Heart left ventricle (tissue), 16 donors: ENCODE results near the gene TYK2. TPM values are rescaled to one million over a fixed set of nuclear protein-coding genes. Genes with fewer than 3 reads are reported as not detected.
A peak's percentile ranks its signal among the peaks of the same experiment; 100 is the strongest.
"Not testable (repeated sequence)": the region's sequence is repeated elsewhere in the genome, so short reads cannot be mapped to it uniquely, and the experiment has no call there.

Source experiments
- ATAC-seq, 4 donors: fragments of 200-7000 bp; cut with Tn5 transposase; one replicate each; pipeline ENCODE4 v1.9.1; 2020 to 2022; ENCODE audit warnings: moderate library complexity in 4 of 4, mild to moderate bottlenecking in 3 of 4, moderate number of reproducible peaks in 1 of 4
- DNase-seq, 5 donors: peaks; one replicate each; pipeline ENCODE4 v3.0.0-alpha.2; 2020
- H3K27ac ChIP-seq, 12 donors: fragments of 200-600 bp; sonication (generic) in 4 of 12; one replicate each; pipeline versions ENCODE4 v1.5.0 to v1.8.0; 2016 to 2022; ENCODE audit warnings: mild to moderate bottlenecking in 2 of 12
- H3K27me3 ChIP-seq, 9 donors: fragments of 200-600 bp; sonication (generic) in 2 of 9; one replicate each; pipeline versions ENCODE4 v1.5.1 to v1.8.0; 2016 to 2022; ENCODE audit warnings: mild to moderate bottlenecking in 3 of 9
- H3K36me3 ChIP-seq, 9 donors: fragments of 200-600 bp; sonication (generic) in 2 of 9; one replicate each; pipeline versions ENCODE4 v1.5.0 to v1.8.0; 2018 to 2022; ENCODE audit warnings: mild to moderate bottlenecking in 2 of 9
- H3K4me1 ChIP-seq, 12 donors: fragments of 200-600 bp; sonication (generic) in 4 of 12; one replicate each; pipeline versions ENCODE4 v1.5.0 to v1.8.0; 2016 to 2022; ENCODE audit warnings: mild to moderate bottlenecking in 3 of 12
- H3K4me3 ChIP-seq, 12 donors: fragments of 200-600 bp; sonication (generic) in 4 of 12; one replicate each; pipeline versions ENCODE4 v1.5.0 to v1.8.0; 2017 to 2022; ENCODE audit warnings: mild to moderate bottlenecking in 9 of 12, moderate library complexity in 4 of 12
- H3K9me3 ChIP-seq, 12 donors: fragments of 200-600 bp; sonication (generic) in 4 of 12; one replicate each; pipeline versions ENCODE4 v1.5.0 to v1.8.0; 2016 to 2022; ENCODE audit warnings: mild to moderate bottlenecking in 1 of 12
- POLR2A ChIP-seq, 2 donors: fragments of 450-650 bp; IDR thresholded peaks; one replicate each; pipeline ENCODE4 v1.6.1; 2017; ENCODE audit warnings: antibody characterized with exemption in 2 of 2, mild to moderate bottlenecking in 2 of 2, moderate library complexity in 2 of 2
- WGBS, 4 donors: extraction: QIAGEN DNeasy Blood & Tissue Kit in 2 of 4; methylation state at CpG; one replicate each; pipeline versions ENCODE4 v1.1.5 to v1.1.7; 2013 to 2018; 5-methylcytosine and 5-hydroxymethylcytosine counted together
- intact Hi-C, 10 donors: fragments of 100-400 bp; cut with DNase I; formaldehyde crosslinking; loops; one replicate each; pipeline versions ENCODE4 v1.11.1 to v1.14.2; 2022
- polyA plus RNA-seq, 2 donors: library from polyadenylated mRNA; stranded (reverse); fragments of 200-250 nt; gene quantifications; one replicate each; pipeline ENCODE4 v1.2.3, GENCODE V29; 2013
- total RNA-seq, 9 donors: library from RNA; depleted of rRNA in 2 of 9; stranded (reverse); fragments of >200 nt in 2 of 9; fragmentation: NEBNext Ultra II Directional in 3 of 9; extraction: Animal tissue kit (Norgen Biotek cat#: 25700) in 3 of 9; gene quantifications; one replicate each; pipeline versions ENCODE4 v1.1.0 to v1.2.4, GENCODE V29; 2016 to 2023
- TF ChIP-seq, protein P1 (sequence below), 12 donors: fragments of 200-600 bp; sonication (generic) in 4 of 12; IDR thresholded peaks; one replicate each; pipeline versions ENCODE4 v1.5.0 to v1.8.0; 2018 to 2022; ENCODE audit warnings: antibody characterized with exemption in 12 of 12, mild to moderate bottlenecking in 5 of 12
- donor health status: ischemic (EF 13 %, LVEDD 7.1; RV severe dilation, severe dysfunction).
- donor health status: healthy with polysubstance abuse.
- donor health status: DM: no; HTN: yes; CAD: no.
- donor health status: DM: no; HTN: no; CAD: no.
- donor health status: ischemic (EF 25% LVEDD 6.9; RV normal size, moderate dysfunction).
- donor health status: ischemic (EF 25% LVEDD 5.7; RV mildly dilated, moderate dysfunction).
- donor health status: healthy.
- donor health status: DM: yes; HTN: yes; CAD: no.
- donor health status: ischemic (EF 35%, LVEDD 5.7; RV mildly dilated, moderate dysfunction).
- donor health status: nonischemic (EF 11% LVEDD 7.7; RV severe dilation, severe dysfunction).
- donor health status: DM: yes; HTN: yes; CAD: no.
- donor health status: PGD.
- donor health status: ischemic (EF 29% LVEDD 5.4; RV normal size, mild dysfunction).
- donor health status: nonischemic (EF 23%, LVEDD 6.1; RV moderate dilation, normal function).

Gene TYK2
- total and polyA plus RNA-seq, 11 donors: 37.7 to 100 (median 59.4) TPM

DNA sequence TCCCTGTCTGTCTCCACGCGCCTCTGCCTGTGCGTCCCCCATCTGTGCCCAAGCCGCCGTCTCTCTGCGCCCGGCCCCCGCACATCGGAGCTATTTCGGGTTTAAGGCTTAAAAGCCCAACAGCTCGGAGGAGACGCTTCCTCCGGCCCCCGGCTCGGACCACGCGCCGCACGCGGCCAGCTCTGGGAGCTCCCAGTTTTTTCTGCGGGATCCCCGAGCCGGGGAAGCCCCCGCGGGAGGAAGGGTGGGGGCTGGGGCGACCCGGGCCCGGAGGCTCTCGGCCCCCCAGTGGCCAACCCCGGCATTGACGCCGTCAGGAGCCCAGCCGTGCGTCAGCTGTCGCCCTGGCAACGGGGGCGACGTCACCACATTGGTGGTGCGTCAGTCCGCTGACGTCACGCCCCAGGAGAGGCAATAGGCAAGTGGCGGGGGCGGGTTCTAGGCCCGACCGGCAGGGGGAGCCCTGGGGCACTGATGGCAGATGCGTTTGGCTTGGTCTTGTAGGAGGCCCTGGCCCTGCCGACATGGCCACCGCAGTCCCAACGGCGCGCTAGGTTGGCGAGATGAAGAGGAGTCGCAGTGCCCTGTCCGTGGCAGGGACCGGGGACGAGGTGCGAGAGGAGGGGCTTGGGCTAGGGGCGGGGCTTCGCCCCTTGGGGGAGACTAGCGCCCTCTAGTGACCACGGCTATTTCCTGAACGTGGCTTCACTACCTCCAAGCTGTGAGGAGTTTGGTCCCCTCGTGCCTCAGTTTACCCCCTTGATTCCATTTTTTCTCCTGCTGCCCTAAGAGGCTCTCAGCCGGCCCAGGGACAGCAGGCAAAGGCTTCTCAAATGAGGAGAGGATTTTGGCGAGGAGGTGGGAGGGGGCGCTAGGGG lies 36.2 kb upstream of the TYK2 start:
- 2 to 4% (median 3%) methylated on average over 35 to 67 of the region's 67 CpGs for WGBS, 4 donors
- peak; percentile 62 to 88 (median 84) for ATAC-seq
- H3K36me3 ChIP-seq: no peaks in the 10 kb centered on the region
- H3K27ac ChIP-seq: peak overlapping the region in 6 of 12 donors; percentile 12 to 65 (median 44)
- H3K9me3 ChIP-seq: peaks cover 0 to 5% (median 0%) of the 10 kb centered on the region in 12 donors
- DNase-seq: peak; percentile 77 to 92 (median 83)
- peaks cover 32 to 57% (median 50%) of the 10 kb centered on the region in 9 donors for H3K27me3 ChIP-seq
- H3K4me3 ChIP-seq: peak overlapping the region; percentile 21 to 67 (median 52)
- intact Hi-C loops: loop anchor here in 2 of 10 donors (5.0 to 10.0 kb wide), 2 partner anchors 148 to 151 kb away; partner anchors contain the start of genes CDKN2D (in 2 of the 2) and KRI1 (in 2 of the 2)
- peaks cover 0 to 56% (median 35%) of the 10 kb centered on the region in 12 donors for H3K4me1 ChIP-seq
- TF ChIP-seq, protein P1, sequence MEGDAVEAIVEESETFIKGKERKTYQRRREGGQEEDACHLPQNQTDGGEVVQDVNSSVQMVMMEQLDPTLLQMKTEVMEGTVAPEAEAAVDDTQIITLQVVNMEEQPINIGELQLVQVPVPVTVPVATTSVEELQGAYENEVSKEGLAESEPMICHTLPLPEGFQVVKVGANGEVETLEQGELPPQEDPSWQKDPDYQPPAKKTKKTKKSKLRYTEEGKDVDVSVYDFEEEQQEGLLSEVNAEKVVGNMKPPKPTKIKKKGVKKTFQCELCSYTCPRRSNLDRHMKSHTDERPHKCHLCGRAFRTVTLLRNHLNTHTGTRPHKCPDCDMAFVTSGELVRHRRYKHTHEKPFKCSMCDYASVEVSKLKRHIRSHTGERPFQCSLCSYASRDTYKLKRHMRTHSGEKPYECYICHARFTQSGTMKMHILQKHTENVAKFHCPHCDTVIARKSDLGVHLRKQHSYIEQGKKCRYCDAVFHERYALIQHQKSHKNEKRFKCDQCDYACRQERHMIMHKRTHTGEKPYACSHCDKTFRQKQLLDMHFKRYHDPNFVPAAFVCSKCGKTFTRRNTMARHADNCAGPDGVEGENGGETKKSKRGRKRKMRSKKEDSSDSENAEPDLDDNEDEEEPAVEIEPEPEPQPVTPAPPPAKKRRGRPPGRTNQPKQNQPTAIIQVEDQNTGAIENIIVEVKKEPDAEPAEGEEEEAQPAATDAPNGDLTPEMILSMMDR (IDR thresholded peaks at IDR 0.05): peak; percentile 70 to 97 (median 86)
- no peak for TF ChIP-seq POLR2A (IDR thresholded peaks at IDR 0.05)

DNA sequence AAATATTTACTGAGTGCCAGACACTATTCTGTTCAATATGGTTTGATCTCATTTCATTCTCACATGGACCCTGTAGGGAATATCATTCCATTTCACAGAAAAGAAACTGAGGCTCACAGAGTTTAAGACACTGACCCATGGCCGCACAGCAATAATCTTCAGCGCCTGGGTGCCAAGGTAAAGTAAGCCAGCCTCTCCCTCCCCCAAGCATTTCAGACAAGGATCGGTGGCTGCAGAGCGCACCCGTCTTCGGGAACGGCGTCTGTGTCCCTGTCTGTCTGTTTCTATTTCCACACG lies 35.7 kb upstream of the TYK2 start:
- H3K4me3 ChIP-seq: peak overlapping the region; percentile 21 to 67 (median 52)
- intact Hi-C loops: loop anchor here in 2 of 10 donors (5.0 to 10.0 kb wide), 2 partner anchors 149 to 151 kb away; partner anchors contain the start of genes CDKN2D (in 2 of the 2) and KRI1 (in 2 of the 2)
- no peak for TF ChIP-seq POLR2A (IDR thresholded peaks at IDR 0.05)
- TF ChIP-seq, protein P1 (IDR thresholded peaks at IDR 0.05): no peak
- peaks cover 26 to 52% (median 44%) of the 10 kb centered on the region in 9 donors for H3K27me3 ChIP-seq
- no peaks in the 10 kb centered on the region for H3K36me3 ChIP-seq
- ATAC-seq: no peak
- WGBS, 4 donors: 3 to 6% (median 3%) methylated on average over 9 of the region's 9 CpGs
- peaks cover 0 to 5% (median 0%) of the 10 kb centered on the region in 12 donors for H3K9me3 ChIP-seq
- no peak for DNase-seq
- H3K4me1 ChIP-seq: peaks cover 0 to 52% (median 33%) of the 10 kb centered on the region in 12 donors
- H3K27ac ChIP-seq: peak overlapping the region in 7 of 12 donors; percentile 12 to 65 (median 47)

DNA sequence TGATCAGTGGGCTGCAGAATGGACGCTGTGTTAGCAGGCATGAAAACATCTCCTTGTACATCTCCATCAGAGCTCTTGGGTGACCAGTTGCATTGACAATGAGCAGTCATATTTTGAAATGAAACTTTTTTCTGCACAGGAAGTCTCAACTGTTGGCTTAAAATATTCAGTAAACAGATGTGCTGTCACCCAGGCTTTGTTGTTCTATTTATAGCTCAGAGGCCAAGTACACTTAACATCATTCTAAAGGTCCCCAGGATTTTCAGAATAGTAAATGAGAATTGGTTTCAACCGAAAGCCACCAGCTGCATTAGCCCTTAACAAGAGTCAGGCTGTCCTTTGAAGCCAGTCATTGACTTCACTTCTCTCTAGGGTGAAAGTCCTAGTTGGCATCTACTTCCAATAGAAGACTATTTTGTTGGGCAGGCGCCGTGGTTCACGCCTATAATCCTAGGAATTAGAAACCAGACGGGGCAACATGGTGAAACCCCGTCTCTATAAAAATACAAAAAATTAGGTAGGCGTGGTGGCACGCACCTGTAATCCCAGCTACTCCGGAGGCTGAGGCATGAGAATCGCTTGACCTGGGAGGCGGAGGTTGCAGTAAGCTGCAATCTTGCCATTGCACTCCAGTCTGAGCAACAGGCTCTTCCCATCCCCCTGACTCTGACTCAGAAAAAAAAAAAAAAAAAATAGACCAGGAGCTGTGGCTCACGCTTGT lies 32.0 kb upstream of the TYK2 start:
- no peak for TF ChIP-seq POLR2A (IDR thresholded peaks at IDR 0.05)
- TF ChIP-seq, protein P1 (IDR thresholded peaks at IDR 0.05): no peak
- DNase-seq (no peak), ATAC-seq (no peak)
- peaks cover 5 to 22% (median 8%) of the 10 kb centered on the region in 9 donors for H3K27me3 ChIP-seq
- H3K4me1 ChIP-seq: peaks cover 0 to 58% (median 17%) of the 10 kb centered on the region in 12 donors
- H3K4me3 ChIP-seq: no peak overlapping the region
- intact Hi-C loops: loop anchor here in 1 of 10 donors (10.0 kb wide), 1 partner anchor 152 kb away; the partner anchor contains the start of genes CDKN2D and KRI1
- no peaks in the 10 kb centered on the region for H3K36me3 ChIP-seq
- H3K9me3 ChIP-seq: peaks cover 0 to 5% (median 0%) of the 10 kb centered on the region in 12 donors
- 74 to 84% (median 79%) methylated on average over 13 of the region's 13 CpGs for WGBS, 4 donors
- H3K27ac ChIP-seq: peak overlapping the region in 3 of 12 donors; percentile 30 to 65 (median 39)

DNA sequence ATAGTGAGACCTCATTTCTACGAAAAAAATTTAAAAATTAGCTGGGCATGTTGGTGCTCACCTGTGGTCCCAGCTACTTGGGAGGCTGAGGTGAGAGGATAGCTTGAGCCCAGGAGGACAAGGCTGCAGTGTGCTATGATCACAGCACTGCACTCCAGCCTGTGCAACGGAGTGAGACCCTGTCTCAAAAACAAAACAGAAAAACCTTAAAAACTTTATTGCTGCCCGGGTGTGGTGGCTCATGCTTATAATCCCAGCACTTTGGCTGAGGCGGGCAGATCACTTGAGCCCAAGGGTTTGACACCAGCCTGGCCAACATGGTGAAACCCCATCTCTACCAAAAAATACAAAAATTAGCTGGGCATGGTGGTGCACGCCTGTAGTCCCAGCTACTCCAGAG lies 30.9 kb upstream of the TYK2 start:
- intact Hi-C loops: loop anchor here in 1 of 10 donors (10.0 kb wide), 1 partner anchor 154 kb away; the partner anchor contains the start of genes CDKN2D and KRI1
- not testable (repeated sequence) for H3K27ac ChIP-seq, H3K36me3 ChIP-seq, H3K9me3 ChIP-seq, ATAC-seq, H3K4me3 ChIP-seq
- 85 to 90% (median 88%) methylated on average over 5 of the region's 5 CpGs for WGBS, 4 donors
- DNase-seq: peak in 1 of 5 donors; percentile 15
- Histone ChIP-seq H3K4me1 (peaks cover 0 to 60% (median 12%) of the 10 kb centered on the region in 12 donors), H3K27me3 (peaks cover 0 to 13% (median 2%) of the 10 kb centered on the region in 9 donors)
